A549 (cell line): Measurements from ENCODE around the gene DNMT3A. TPM values are rescaled to one million over a fixed set of nuclear protein-coding genes. Genes with fewer than 3 reads are reported as not detected.

Source experiments
- ATAC-seq, 2 experiments: fragments of 200-7000 bp in 1 of 2; fragments of >200 bp in 1 of 2; cut with Nextera tagmentation in 1 of 2; cut with Tn5 transposase in 1 of 2; 3 replicates each; pipeline versions ENCODE4 v1.8.0 to v1.9.1; 2018 to 2020; ENCODE audit warnings: mild to moderate bottlenecking in 1 of 2, moderate library complexity in 1 of 2
- CTCF ChIA-PET: fragments of 300-600 bp; sonication (Branson Sonifier 250); formaldehyde crosslinking; extraction: SDS; loops from one replicate; lab custom pipeline; 2021; ENCODE audit warnings: antibody characterized with exemption, inconsistent platforms; lab: Yijun Ruan, JAX
- POLR2A ChIA-PET: fragments of 350-600 bp; formaldehyde crosslinking; extraction: SDS; loops from one replicate; lab custom pipeline; 2021; ENCODE audit warnings: antibody characterized with exemption, inconsistent platforms; lab: Yijun Ruan, JAX
- DNase-seq, 2 experiments: peaks; one replicate each; pipeline versions ENCODE4 v3.0.0 to v3.0.0-alpha.2; 2011 to 2016; ENCODE audit warnings: low read depth in 1 of 2, low spot score in 1 of 2
- FAIRE-seq: peaks from 2 replicates; lab custom pipeline; 2011; peaks lifted over from hg19 to GRCh38; lab: Jason Lieb, UNC
- H3K27ac ChIP-seq, 2 experiments: fragments of >200 bp; sonication (Bioruptor Twin); formaldehyde crosslinking; 3 replicates each; pipeline ENCODE4 v1.5.1; 2016 to 2017
- H3K4me1 ChIP-seq: fragments of >200 bp; sonication (Bioruptor Twin); formaldehyde crosslinking; 3 replicates; pipeline ENCODE4 v1.6.1; 2016
- H3K4me2 ChIP-seq: fragments of >200 bp; sonication (Bioruptor Twin); formaldehyde crosslinking; 3 replicates; pipeline ENCODE4 v1.6.1; 2016
- H3K4me3 ChIP-seq: fragments of >200 bp; sonication (Bioruptor Twin); formaldehyde crosslinking; 3 replicates; pipeline ENCODE4 v1.5.1; 2016
- H3K9me3 ChIP-seq: fragments of >200 bp; sonication (Bioruptor Twin); formaldehyde crosslinking; 3 replicates; pipeline ENCODE4 v1.6.1; 2016
- ATOH8 ChIP-seq: fragments of 250-450 bp; sonication (Bioruptor Pico); IDR thresholded peaks from 2 replicates; pipeline ENCODE4 v1.5.0; 2020; ENCODE audit warnings: low read depth, mild to moderate bottlenecking, moderate library complexity
- BCL3 ChIP-seq: fragments of >200 bp; sonication (Bioruptor Twin); formaldehyde crosslinking; IDR thresholded peaks from 3 replicates; pipeline ENCODE4 v1.6.1; 2016
- CHD4 ChIP-seq: fragments of 200-600 bp; sonication (generic); IDR thresholded peaks from 2 replicates; pipeline ENCODE4 v1.6.1; 2016; ENCODE audit warnings: antibody characterized with exemption, mild to moderate bottlenecking, borderline replicate concordance
- E2F6 ChIP-seq: IDR thresholded peaks from 2 replicates; pipeline ENCODE4 v1.6.1; 2012; ENCODE audit warnings: low read depth, borderline replicate concordance
- EP300 ChIP-seq, 2 experiments: fragments of >200 bp; sonication (Bioruptor Twin); formaldehyde crosslinking; IDR thresholded peaks; 2 replicates in 1 of 2; 3 replicates in 1 of 2; pipeline ENCODE4 v1.6.1; 2016 to 2017
- ESRRA ChIP-seq: fragments of 150-350 bp; IDR thresholded peaks from 2 replicates; pipeline ENCODE4 v1.6.1; 2014; ENCODE audit warnings: mild to moderate bottlenecking, low read length, borderline replicate concordance
- FOSB ChIP-seq: fragments of 250-450 bp; sonication (Bioruptor Pico); IDR thresholded peaks from 2 replicates; pipeline ENCODE4 v1.5.0; 2020; ENCODE audit warnings: mild to moderate bottlenecking, moderate library complexity
- FOSL2 ChIP-seq, 2 experiments: fragments of 450-650 bp in 1 of 2; fragments of >200 bp in 1 of 2; sonication (Bioruptor Twin) in 1 of 2; formaldehyde crosslinking; IDR thresholded peaks; 2 replicates each; pipeline versions ENCODE4 v1.5.0 to v1.6.1; 2016 to 2020; ENCODE audit warnings: mild to moderate bottlenecking in 1 of 2, moderate library complexity in 1 of 2
- GATA3 ChIP-seq: IDR thresholded peaks from 2 replicates; pipeline ENCODE4 v1.6.1; 2012; ENCODE audit warnings: borderline replicate concordance
- HDAC2 ChIP-seq: fragments of 200-600 bp; sonication (generic); IDR thresholded peaks from 2 replicates; pipeline ENCODE4 v1.6.1; 2016
- HMGXB4 ChIP-seq: fragments of 250-450 bp; sonication (Bioruptor Pico); IDR thresholded peaks from 2 replicates; pipeline ENCODE4 v1.5.0; 2021; ENCODE audit warnings: mild to moderate bottlenecking, moderate library complexity, borderline replicate concordance
- HOXB13 ChIP-seq: fragments of 250-450 bp; sonication (Bioruptor Pico); IDR thresholded peaks from 2 replicates; pipeline ENCODE4 v1.5.0; 2020; ENCODE audit warnings: low read depth, mild to moderate bottlenecking, moderate library complexity
- HOXB5 ChIP-seq: fragments of 250-450 bp; sonication (Bioruptor Pico); IDR thresholded peaks from 2 replicates; pipeline ENCODE4 v1.5.0; 2020; ENCODE audit warnings: mild to moderate bottlenecking, moderate library complexity
- KDM1A ChIP-seq: fragments of 200-600 bp; sonication (generic); IDR thresholded peaks from 2 replicates; pipeline ENCODE4 v1.6.1; 2016; ENCODE audit warnings: low read depth, mild to moderate bottlenecking
- KDM5A ChIP-seq: fragments of 200-600 bp; sonication (generic); IDR thresholded peaks from 2 replicates; pipeline ENCODE4 v1.6.1; 2016; ENCODE audit warnings: antibody characterized with exemption, mild to moderate bottlenecking
- MYC ChIP-seq: IDR thresholded peaks from 2 replicates; pipeline ENCODE4 v1.6.1; 2012; ENCODE audit warnings: mild to moderate bottlenecking, inconsistent platforms, low read length, improper control_type of control experiment, borderline replicate concordance
- NFE2L2 ChIP-seq: fragments of 150-350 bp; conservative IDR thresholded peaks from 2 replicates; pipeline ENCODE4 v1.6.1; 2014; ENCODE audit warnings: low read length
- NPAS2 ChIP-seq: fragments of 250-450 bp; sonication (Bioruptor Pico); IDR thresholded peaks from 2 replicates; pipeline ENCODE4 v1.8.0; 2022; ENCODE audit warnings: mild to moderate bottlenecking, moderate library complexity, borderline replicate concordance
- PHF8 ChIP-seq: fragments of 200-600 bp; sonication (generic); IDR thresholded peaks from 2 replicates; pipeline ENCODE4 v1.6.1; 2016; ENCODE audit warnings: low read depth, mild to moderate bottlenecking, antibody characterized with exemption, moderate library complexity, borderline replicate concordance
- POLR2A ChIP-seq: IDR thresholded peaks from 2 replicates; pipeline ENCODE4 v1.6.1; 2012; ENCODE audit warnings: mild to moderate bottlenecking, low read length
- RARB ChIP-seq: fragments of 250-450 bp; sonication (Bioruptor Pico); IDR thresholded peaks from 2 replicates; pipeline ENCODE4 v1.8.0; 2021; ENCODE audit warnings: mild to moderate bottlenecking, moderate library complexity
- RCOR1 ChIP-seq: fragments of 150-350 bp; IDR thresholded peaks from 2 replicates; pipeline ENCODE4 v1.6.1; 2014; ENCODE audit warnings: antibody characterized with exemption, low read length, low read depth
- USF2 ChIP-seq: fragments of 450-650 bp; IDR thresholded peaks from 2 replicates; pipeline ENCODE4 v1.6.1; 2014; ENCODE audit warnings: antibody characterized with exemption
- ZC3H11A ChIP-seq: fragments of 450-650 bp; IDR thresholded peaks from 2 replicates; pipeline ENCODE4 v1.6.1; 2014; ENCODE audit warnings: antibody characterized with exemption, mild to moderate bottlenecking
- WGBS: methylation state at CpG from one replicate; pipeline ENCODE4 v1.1.6; 2017; ENCODE audit errors: missing lambda C conversion rate; 5-methylcytosine and 5-hydroxymethylcytosine counted together
- polyA plus RNA-seq, 4 experiments: library from polyadenylated mRNA; depleted of rRNA in 3 of 4; stranded (reverse); fragments of >200 nt; fragmentation: RNase III in 1 of 4; extraction: RNeasy Plus Mini Kit Qiagen cat#74134 plus additional on column Dnase treatment in 1 of 4; gene quantifications; 2 replicates in 3 of 4; 3 replicates in 1 of 4; pipeline ENCODE4 v1.2.3, GENCODE V29; 2011 to 2017

The DNMT3A gene
- polyA plus RNA-seq, 2 of the 4 experiments (the other 2 are of a cell fraction): 4.4 to 11.9 TPM

GRCh38 chr2:25265802-25266201, 75.9 kb downstream of the DNMT3A start:
- Histone ChIP-seq H3K27ac (no peak overlapping the region), H3K4me2 (no peak overlapping the region), H3K9me3 (no peaks in the 10 kb centered on the region), H3K4me1 (no peaks in the 10 kb centered on the region), H3K4me3 (no peak overlapping the region)
- DNase-seq (no peak), FAIRE-seq (no peak), ATAC-seq (no peak; a peak in 1 of 6 replicates)
- POLR2A ChIA-PET: interaction anchor here (1.0 kb wide), 1 partner anchor 50 kb away, joined by 3 read pairs; no protein-coding TSS in a partner anchor
- CTCF ChIA-PET: interaction anchor here (0.6 to 1.7 kb wide), 4 partner anchors 10 to 1104 kb away, joined by 3 to 9 read pairs (median 4); no protein-coding TSS in a partner anchor
- WGBS: 67% methylated on average over 2 of the region's 2 CpGs
- TF ChIP-seq CHD4 (no peak), ESRRA (no peak), HDAC2 (no peak), BCL3 (no peak), PHF8 (no peak), EP300 (IDR thresholded peaks at IDR 0.05) (no peak), RCOR1 (no peak), RARB (CRISPR knock-in tag) (no peak), ATOH8 (CRISPR knock-in tag) (no peak), MYC (no peak), FOSB (CRISPR knock-in tag) (no peak), HOXB13 (CRISPR knock-in tag) (no peak), ZC3H11A (no peak), HMGXB4 (CRISPR knock-in tag) (no peak), HOXB5 (CRISPR knock-in tag) (no peak), KDM1A (no peak), USF2 (no peak), POLR2A (no peak)

GRCh38 chr2:25265001-25265400, 76.7 kb downstream of the DNMT3A start:
- CTCF ChIA-PET: interaction anchor here (1.5 kb wide), 1 partner anchor 38 kb away, joined by 3 read pairs; no protein-coding TSS in a partner anchor
- ATAC-seq (no peak), DNase-seq (no peak), FAIRE-seq (no peak)
- Histone ChIP-seq H3K4me2 (no peak overlapping the region), H3K27ac (no peak overlapping the region), H3K4me3 (no peak overlapping the region), H3K4me1 (no peaks in the 10 kb centered on the region), H3K9me3 (no peaks in the 10 kb centered on the region)
- TF ChIP-seq FOSL2 (IDR thresholded peaks at IDR 0.05) (no peak), FOSL2 (CRISPR knock-in tag; IDR thresholded peaks at IDR 0.05) (no peak), KDM1A (no peak), GATA3 (no peak), E2F6 (no peak), KDM5A (no peak), NFE2L2 (no peak), USF2 (no peak), CHD4 (no peak), HMGXB4 (CRISPR knock-in tag) (no peak), NPAS2 (no peak)
- POLR2A ChIA-PET: no interaction called here
- WGBS: 86% methylated on average over 6 of the region's 6 CpGs
